NCI-H2107 (cell line): ENCODE results near the gene ECHDC1.
A peak's percentile ranks its signal among the peaks of the same experiment; 100 is the strongest.

ENCODE experiments used
- DNase-seq: peaks from one replicate; lab custom pipeline; 2025; lab: John Stamatoyannopoulos, UW

ECHDC1 gene

DNA sequence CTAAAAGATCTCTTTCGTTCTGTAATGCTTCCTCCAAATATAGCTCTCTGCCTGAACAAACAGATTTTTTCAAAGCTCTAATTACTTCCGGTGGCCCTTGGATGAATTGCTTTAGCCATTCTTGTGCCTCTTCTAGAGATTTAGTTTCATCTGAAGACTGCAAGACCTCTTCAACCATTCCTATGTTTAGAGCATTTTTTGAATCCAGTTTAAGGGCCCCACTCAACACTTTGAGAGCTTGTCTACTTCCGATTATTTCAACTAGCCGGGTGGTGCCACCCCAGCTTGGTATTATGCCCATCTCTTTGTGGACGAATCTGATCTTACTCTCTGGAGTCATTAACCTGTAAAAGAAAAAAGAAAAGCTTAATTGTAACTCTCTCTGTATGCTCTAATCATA is 53.5 kb downstream of the ECHDC1 start:
- no peak for DNase-seq

DNA sequence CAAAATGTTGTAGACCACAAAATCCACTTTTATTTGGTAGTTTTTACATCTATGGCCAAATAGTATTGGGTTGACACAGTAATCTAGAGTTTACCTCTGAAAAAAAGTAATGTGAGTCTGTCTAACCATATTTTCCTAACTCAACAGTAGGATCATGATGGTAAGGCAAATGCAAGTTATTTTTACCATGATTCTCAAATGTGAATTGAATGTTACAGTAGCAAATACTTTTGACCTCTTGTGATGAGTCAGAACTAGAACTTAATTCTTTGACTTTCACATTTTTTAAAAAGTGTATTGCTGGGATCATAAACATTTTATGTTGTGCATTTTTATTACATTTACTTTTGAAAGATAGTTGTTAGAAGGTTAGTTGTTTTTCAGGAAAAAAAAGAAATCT is 54.7 kb downstream of the ECHDC1 start:
- DNase-seq, result no peak

DNA sequence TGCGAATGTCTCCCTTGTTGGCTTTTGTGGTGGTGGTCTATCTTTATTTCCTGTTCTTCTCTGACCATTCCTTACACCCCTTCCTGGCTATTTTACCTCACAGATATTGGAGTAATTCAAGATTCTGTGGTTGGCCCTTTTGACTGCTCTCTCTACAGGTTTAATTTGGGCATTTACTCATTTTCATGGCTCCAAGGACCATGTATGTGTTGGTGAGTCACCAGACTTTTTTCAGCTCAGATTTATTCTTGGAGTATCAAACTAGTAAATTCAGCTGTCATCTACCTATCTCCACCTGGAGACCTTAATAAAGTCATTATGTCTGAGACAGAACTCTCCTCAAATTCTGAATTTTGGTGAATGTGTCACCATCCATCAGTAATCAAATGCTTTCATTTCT is 61.2 kb downstream of the ECHDC1 start:
- no peak for DNase-seq

DNA sequence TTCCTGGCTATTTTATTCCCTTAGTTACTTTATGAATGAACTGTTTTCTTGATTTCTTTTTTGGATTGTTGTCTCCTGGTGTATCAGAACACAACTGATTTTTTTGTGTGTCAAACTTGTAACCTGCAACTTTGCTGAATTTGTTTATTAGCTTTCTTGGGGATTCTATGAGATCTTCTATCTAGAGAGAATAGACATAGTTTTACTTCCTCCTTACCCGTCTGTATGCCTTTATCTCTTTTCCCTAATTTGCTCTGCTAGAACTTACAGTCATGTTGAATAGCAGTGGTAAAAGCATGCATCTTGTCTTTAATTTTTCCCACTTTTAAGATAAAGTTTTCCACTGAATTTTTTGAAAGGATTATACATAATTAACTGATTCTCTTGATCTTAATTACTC is 63.6 kb downstream of the ECHDC1 start:
- no peak for DNase-seq

DNA sequence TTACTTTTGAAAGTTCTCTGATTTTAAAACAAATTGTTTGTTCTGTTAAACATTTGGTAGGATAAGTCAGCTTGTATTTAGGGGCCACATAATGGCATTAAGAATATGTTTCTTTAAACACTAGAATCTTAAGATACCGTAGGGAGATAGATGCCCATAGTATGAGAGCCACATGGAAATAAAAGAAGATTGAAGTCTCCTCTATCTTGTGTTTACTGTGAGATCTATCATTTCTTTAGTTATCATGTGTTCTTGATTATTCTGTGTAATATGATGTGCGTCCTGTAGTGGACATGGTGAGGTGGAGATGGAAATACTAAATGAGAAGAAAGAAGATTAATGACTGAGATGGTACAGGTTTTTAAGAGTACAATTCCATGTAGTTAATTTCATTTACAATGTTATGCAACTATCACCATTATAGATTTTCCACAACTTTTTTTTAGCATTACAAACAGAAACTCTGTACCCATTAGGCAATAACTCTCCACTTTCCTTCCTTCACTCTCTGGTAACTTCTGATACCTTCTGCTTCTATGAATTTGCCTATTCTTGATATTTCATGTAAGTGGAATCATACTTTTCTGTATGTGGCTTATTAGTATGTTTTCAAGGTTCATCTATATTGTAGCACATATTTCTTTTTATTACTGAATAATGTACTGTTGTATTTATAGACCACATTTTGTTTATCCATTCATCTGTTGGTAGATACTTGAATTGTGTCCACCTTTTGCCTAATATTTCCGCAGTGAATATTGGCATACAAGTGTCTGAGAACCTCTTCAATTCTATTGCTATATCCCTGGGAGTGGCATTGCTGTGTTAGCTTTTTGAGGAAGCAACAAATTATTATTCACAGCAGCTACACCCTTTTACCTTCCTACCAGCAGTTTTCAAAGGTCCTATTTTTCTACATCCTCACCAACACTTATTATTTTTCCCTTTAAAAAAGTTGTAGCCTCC is 65.2 kb downstream of the ECHDC1 start:
- no peak for DNase-seq

DNA sequence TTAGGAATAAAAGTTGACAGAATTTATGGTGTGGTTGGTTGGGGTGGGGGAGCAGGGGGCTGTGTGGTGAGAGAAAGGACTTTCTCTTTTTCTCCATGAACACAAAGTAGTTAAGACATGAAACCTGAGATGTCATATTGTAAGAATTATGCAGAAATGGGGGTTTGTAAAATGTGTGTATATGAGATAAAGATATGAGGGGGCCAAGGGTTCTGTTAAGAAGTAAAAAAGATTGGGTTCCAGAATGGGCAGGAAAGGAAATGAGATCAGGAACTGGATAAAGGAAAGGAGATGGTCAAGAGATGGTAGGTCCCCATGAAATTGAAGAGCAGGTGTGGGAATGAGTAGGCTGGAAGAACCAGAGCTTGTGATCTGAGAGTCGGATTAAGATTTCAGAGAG is 67.1 kb downstream of the ECHDC1 start:
- no peak for DNase-seq

DNA sequence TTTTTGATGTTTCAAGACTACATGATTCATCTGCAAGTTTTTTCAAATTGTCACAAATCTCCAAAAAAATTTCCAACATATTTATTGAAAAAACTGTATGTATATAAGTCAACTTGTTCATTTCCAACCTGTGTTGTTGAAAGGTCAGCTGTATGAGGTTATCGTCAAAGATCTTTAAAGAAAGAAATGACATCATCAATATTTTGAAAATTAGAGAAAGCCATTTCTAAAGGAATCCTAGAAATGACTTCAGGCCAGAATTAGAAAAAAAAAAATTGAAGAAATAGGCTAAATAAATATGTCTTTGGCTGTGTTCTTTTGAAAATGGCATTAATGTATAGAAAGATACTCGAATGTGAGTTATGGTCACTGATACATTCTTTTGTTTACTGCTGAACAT is 69.9 kb downstream of the ECHDC1 start:
- no peak for DNase-seq

DNA sequence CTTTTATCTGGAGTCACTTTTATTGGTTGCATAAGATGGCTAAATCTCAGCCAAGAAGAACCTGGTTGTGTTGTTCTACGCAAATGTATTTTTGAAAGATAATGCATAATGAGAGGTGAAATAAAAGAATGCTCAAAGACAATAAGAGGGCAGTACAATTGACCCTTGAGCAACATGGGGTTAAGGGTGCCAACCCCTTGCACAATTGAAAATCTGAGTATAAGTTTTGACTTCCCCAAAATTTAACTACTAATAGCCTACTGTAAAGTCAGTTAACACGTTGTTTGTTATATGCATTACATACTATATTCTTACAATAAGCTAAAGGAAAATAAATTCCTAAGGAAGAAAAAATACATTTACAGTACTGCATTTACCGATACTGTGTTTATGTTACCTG is 70.8 kb downstream of the ECHDC1 start:
- no peak for DNase-seq

DNA sequence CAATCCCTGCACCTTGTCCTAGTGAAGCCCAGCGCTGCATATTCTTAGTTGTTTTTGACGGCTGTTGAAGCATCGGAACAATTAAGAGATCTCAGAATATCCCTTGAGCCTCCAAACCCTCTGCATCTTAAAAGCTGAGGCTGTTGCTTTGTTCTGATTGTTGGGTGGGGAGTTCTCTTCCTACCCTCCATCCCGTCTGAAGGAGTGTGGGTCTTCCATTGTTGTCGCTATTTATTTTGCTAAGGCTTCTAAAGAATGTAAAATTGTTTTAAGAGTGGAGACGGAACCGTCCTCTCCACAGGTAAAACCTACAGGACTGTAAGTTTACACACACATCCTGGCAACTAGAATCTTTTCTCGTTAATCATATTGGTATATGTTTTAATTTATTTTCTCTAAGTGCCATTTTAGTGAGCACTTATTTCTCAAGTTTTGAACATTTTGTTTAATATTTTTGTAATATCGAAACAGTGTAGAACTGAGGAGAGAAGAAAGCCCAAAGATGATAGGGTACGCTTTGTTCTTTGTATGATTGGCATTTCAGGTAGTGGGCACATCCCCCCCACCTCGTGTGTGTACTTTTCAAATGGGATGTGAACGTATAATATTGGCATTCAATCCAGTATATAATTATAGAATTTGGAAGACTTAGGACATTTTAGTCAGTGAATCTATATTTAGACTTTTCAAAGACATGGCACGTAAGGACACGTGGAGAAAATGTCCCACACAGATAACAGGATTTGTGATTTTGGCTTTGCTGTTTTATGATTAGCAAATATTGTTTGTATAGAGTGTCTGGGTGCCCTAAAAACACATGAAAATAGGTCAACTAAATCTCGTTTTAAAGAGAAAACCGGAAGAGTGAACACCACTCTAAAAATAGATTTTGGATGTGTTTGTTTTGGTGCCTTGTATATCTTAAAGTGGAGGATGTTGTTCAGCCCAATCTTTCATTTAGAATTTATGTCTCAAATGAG is 75.5 kb downstream of the ECHDC1 start:
- DNase-seq, result no peak

DNA sequence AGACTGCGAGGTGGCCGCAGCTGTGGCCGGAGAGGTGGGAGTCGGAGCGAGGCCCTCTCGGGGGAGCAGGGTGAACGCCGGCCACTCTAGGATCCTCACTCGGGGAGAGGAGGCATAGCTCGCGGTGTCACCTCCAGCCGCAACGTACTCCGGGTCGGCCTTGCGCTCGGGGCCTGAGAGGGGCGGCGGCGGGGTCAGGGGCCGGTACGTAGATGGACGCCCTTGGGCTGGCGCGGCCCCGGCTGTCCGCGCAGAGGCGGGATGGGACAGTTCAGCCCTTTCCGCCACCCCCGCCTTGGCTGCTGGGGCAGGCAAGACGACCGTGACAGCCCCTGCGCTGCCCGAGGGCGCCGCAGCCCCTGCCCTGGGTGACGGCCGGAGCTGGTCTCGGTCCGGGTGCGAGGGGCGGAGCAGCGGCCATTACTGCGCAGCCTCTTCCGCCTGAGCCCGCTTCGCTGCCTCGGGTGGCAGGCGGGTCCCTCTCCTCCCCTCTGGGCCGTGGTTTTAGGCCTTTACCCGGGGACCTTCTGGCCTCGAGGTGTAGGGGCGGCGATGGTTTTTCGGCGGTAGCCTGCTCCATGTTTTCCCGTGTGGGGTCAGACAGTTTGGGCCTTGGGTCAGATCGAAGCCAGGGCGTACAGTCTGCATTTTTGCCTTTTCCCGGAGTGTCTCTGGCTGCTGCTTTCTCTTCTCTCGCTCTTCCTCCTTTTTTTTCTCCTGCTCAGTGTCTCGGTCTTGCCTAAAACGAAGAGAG is 76.3 kb downstream of the ECHDC1 start:
- peak; percentile 12 for DNase-seq

DNA sequence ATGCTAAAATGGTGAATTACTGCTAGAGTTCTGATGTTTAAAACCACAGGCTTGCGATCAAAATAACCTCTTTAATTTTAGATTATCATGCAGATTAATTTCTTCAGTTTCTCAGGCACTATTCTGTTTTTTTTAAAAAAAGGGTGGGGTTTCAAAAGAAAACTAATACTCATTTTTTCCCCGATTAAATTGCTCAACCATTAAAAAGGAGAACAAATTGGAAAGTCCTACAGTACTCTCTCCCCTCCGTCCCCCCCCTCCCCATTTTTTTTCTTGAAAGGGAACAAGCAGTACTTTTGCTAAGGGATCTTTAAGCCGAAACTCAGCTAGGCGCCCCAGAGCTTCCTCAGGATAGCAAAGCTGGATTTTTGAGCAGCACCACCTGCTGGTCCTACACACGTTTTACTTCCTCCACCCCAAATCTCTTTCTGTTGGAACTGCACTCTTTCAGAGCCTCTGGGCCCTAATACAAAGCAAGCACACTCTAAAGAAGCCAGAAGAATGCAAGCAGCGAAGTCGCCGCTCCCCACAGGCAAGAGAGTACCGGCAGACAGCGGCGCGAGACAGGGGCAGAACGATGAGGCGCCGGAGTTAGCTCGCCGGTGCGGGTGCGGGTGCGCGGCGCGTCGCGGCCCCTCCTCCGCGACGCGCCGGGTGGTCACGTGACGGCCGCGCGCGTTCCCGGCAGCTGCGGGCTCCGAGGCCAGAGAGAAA is 77.1 kb downstream of the ECHDC1 start, which contains the start of gene RNF146:
Gene RNF146, plus strand, starts transcription at position 687 of the 714 bp plus-strand sequence. CDS start 13,475 bp downstream, outside the sequence.
- DNase-seq, result peak; percentile 65

DNA sequence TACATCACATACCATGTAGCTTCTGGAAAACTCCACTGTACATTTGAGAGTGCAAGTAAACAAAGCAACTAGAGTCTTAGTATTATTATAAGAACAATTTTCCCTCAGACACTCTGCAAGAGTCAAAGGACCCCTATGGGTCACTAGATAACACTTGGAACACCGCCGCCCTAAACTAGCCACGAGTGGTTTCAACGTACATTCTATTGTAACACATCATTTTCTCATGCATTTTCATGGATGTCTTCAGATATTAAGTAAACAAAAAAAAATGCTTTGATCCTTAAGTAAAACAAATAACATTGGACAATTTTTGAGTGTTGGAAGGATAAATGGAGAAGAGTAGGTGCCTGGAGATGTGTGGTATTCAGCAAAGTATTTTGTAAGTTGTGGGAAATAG is 79.9 kb downstream of the ECHDC1 start:
- no peak for DNase-seq

DNA sequence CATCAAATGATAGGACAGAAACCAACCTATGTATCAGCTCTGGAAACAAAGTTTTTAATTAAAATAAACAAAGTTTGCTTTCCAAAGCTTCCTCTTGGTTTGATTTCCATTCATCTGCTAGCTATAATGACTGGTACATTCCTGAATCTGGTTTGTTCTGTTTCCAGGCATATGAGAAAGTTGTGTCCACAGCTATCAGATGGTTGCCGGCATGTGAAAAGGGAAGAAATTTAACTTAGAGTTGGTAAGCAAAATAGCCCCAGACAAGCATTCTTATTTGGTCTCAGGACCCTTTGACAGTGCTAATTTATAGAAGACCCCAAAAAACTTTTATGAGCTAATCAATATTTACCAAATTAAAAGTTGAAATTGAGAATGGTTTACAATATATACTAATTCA is 80.5 kb downstream of the ECHDC1 start:
- DNase-seq, result no peak

DNA sequence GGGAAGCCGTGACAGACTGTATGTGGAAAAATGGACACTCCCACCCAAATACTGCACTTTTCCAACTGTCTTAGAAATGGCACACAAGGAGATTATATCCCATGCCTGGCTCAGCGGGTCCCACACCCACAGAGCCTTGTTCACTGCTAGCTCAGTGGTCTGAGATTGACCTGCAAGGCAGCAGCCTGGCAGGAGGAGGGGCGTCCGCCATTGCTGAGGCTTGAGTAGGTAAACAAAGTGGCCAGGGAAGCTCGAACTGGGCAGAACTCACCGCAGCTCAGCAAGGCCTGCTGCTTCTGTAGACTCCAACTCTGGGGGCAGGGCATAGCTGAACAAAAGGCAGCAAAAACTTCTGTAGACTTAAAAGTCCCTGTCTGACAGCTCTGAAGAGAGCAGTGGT is 88.1 kb downstream of the ECHDC1 start:
- no peak for DNase-seq

DNA sequence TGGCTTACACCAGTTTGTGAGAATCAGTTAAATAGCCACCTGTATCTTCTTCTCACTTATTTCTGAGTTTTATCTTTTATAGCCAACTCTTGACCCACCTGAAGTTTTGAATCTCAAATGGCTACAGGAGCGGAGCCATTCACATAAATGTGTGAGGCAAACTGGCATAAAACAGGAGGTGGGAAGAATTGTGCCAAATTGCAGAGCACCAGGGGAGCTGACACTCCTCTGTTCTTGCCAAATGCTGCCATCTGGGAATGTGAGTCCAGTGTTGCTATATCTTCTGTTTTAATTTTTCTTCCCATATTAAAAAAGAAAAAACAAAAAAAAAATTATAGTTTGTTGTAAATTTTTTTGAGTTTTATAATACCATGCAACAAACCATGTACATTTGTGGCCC is 93.8 kb downstream of the ECHDC1 start:
- no peak for DNase-seq

DNA sequence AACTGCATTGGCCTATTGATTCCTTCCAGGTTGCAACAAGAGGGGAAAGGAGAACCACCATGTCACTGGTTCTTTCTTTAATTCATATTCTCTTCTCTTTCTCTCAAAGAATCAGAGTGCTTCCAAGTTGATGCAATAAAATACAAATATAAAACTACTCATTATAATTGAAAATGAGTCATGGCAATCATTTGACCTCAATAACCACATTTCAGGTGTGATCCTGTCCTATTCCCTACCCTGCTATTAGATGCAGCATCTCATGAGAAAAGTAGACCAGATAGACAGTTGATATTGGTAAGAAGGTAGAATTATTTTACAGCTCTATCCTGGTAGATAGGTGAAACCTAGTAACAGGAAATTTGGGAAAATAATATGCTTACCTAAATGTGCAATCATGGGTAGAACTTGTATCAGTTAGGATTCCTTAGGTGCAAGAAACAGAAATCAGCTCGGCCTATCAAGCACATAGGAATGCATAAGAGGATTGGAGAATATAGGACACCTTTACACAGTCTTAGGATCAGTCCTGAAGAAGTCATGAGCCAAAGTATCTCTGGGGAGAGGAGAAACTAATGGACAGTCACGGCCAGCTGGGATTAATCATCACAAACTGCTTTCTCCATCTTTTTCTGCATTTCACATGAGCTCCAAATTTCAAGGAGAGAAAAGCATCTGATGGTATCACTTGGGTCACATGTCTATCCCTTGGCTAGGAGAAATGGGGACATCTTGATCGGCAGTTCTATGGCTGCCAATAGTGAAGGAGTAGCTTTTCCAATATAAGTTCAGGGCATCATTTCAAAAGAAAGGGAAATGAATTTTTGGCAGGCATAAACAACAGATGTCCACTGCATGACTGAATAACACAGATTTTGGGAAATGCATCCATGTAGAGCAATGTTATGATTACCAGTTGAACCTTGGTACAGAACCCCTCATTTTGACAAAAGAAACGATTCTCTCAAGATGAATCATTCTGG is 96.0 kb downstream of the ECHDC1 start:
- no peak for DNase-seq

DNA sequence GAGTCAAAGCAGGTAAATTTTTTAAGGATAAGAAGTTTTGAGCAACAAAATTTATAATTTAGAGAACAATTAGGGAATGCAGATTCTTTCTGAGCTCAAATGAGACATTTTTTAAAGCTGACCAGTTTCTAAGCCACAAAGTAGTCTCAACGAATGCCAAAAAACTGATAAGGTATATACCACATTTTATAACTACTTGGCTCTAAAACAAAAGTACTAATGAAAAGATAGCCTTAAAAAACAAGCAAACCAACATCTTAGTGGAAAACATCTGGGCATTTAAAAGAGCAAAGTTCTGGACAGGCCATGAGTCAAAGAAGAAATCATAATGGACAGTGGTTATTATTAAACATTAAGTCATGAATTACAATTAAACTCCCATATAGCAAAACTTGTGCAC is 99.9 kb downstream of the ECHDC1 start:
- no peak for DNase-seq
